Measurements from ENCODE around the gene M1AP.

The M1AP gene

GRCh38 chr2:74673826-74674528 is 25.8 kb upstream of the M1AP start:
- Mint-ChIP-seq H3K27ac (no peak overlapping the region), H3K27me3 (no peaks in the 10 kb centered on the region), H3K36me3 (ENCODE audit: low read depth) (peaks cover 37% of the 10 kb centered on the region), H3K4me1 (ENCODE audit: low read depth) (no peaks in the 10 kb centered on the region), H3K9me3 (no peaks in the 10 kb centered on the region), H3K4me3 (no peak overlapping the region)
- DNase-seq: no peak

DNA sequence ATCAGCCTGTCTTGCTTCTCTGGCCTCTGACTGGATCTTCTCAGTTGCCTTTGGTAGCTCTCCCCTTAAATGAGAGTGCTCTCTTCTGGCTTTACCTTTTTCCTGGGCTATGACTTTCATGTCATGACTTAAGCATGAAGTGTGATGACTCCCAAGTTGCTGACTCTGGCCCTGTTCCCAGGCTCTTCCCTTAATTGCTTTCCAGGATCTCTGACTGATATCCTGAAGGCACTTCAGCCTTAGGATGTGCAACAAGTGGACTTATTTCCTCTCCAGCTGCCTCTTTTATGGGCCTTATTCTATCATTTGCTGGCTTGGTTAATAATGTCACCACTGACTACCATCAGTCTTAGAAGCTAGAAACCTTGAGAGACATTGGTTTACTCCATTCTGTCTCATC is 23.3 kb upstream of the M1AP start:
- H3K36me3 Mint-ChIP-seq (ENCODE audit: low read depth): peaks cover 36% of the 10 kb centered on the region
- no peak for DNase-seq

GRCh38 chr2:74670263-74670662 is 22.1 kb upstream of the M1AP start:
- Mint-ChIP-seq H3K9me3 (no peaks in the 10 kb centered on the region), H3K27ac (no peak overlapping the region), H3K4me1 (ENCODE audit: low read depth) (no peaks in the 10 kb centered on the region), H3K27me3 (no peaks in the 10 kb centered on the region), H3K4me3 (no peak overlapping the region), H3K36me3 (ENCODE audit: low read depth) (peaks cover 24% of the 10 kb centered on the region)
- DNase-seq: no peak

More for the DNA sequence above, 23.3 kb upstream of the M1AP start:
- H3K9me3 Mint-ChIP-seq: no peaks in the 10 kb centered on the region
- H3K4me1 Mint-ChIP-seq (ENCODE audit: low read depth): no peaks in the 10 kb centered on the region
- no peak overlapping the region for H3K4me3 Mint-ChIP-seq
- H3K27me3 Mint-ChIP-seq: no peaks in the 10 kb centered on the region
- H3K27ac Mint-ChIP-seq: no peak overlapping the region

DNA sequence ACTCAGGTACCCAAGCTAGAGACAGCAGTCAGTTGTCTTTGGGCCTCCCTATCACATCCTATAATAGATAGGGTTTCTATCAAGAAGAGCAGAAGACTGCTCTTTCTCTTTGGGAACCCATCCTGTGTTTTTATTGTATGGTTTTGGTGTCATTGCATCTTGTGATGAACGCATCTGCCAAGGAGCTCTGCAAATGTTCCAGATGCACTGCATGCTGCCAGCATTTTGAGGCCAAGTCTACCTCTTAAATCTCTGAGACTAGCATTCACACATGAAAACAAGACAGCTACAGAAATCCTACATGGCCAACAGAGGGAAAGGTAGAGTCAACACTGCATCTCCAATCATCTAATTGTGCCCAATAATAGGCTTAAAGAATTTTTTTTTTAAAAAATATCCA is 20.0 kb upstream of the M1AP start:
- Mint-ChIP-seq H3K4me1 (ENCODE audit: low read depth) (no peaks in the 10 kb centered on the region), H3K4me3 (no peak overlapping the region), H3K27me3 (no peaks in the 10 kb centered on the region), H3K36me3 (ENCODE audit: low read depth) (peaks cover 10% of the 10 kb centered on the region), H3K9me3 (no peaks in the 10 kb centered on the region), H3K27ac (no peak overlapping the region)
- DNase-seq: no peak

- no peaks in the 10 kb centered on the region for H3K27me3 Mint-ChIP-seq
Observed at GRCh38 chr2:74659462-74659861, 11.3 kb upstream of the M1AP start.

GRCh38 chr2:74658516-74658915 is 10.4 kb upstream of the M1AP start:
- H3K27ac Mint-ChIP-seq: no peak overlapping the region
- no peak for DNase-seq
- H3K9me3 Mint-ChIP-seq: no peaks in the 10 kb centered on the region
- H3K36me3 Mint-ChIP-seq (ENCODE audit: low read depth): peaks cover 5% of the 10 kb centered on the region
- no peak overlapping the region for H3K4me3 Mint-ChIP-seq
- no peaks in the 10 kb centered on the region for H3K27me3 Mint-ChIP-seq
- peaks cover 17% of the 10 kb centered on the region for H3K4me1 Mint-ChIP-seq (ENCODE audit: low read depth)

More at GRCh38 chr2:74659462-74659861, 11.3 kb upstream of the M1AP start:
- Mint-ChIP-seq H3K27ac (no peak overlapping the region), H3K4me1 (ENCODE audit: low read depth) (peaks cover 13% of the 10 kb centered on the region), H3K4me3 (no peak overlapping the region), H3K9me3 (no peaks in the 10 kb centered on the region), H3K36me3 (ENCODE audit: low read depth) (peaks cover 5% of the 10 kb centered on the region)
- no peak for DNase-seq

- Mint-ChIP-seq H3K27ac (no peak overlapping the region), H3K36me3 (ENCODE audit: low read depth) (peaks cover 4% of the 10 kb centered on the region), H3K4me1 (ENCODE audit: low read depth) (peaks cover 20% of the 10 kb centered on the region), H3K4me3 (peak overlapping the region; percentile 76), H3K9me3 (no peaks in the 10 kb centered on the region), H3K27me3 (no peaks in the 10 kb centered on the region)
- no peak for DNase-seq
Observed at GRCh38 chr2:74655579-74655978, 7.4 kb upstream of the M1AP start.

GRCh38 chr2:74653985-74654882 is 6.1 kb upstream of the M1AP start, which contains the start of gene SEMA4F:
TSS of gene SEMA4F (plus strand) at chr2:74654247. CDS start at chr2:74654377, 130 bp downstream.
- Mint-ChIP-seq H3K4me1 (ENCODE audit: low read depth) (peaks cover 20% of the 10 kb centered on the region), H3K4me3 (peak within 1 kb of the TSS; percentile 76), H3K9me3 (no peaks in the 10 kb centered on the region), H3K27me3 (peaks cover 8% of the 10 kb centered on the region), H3K36me3 (ENCODE audit: low read depth) (no peaks in the 10 kb centered on the region), H3K27ac (peak within 1 kb of the TSS; percentile 47)
- DNase-seq: peak; percentile 95

GRCh38 chr2:74653589-74653984 is 5.5 kb upstream of the M1AP start:
- peak overlapping the region; percentile 47 for H3K27ac Mint-ChIP-seq
- H3K27me3 Mint-ChIP-seq: peaks cover 14% of the 10 kb centered on the region
- peaks cover 20% of the 10 kb centered on the region for H3K4me1 Mint-ChIP-seq (ENCODE audit: low read depth)
- H3K36me3 Mint-ChIP-seq (ENCODE audit: low read depth): no peaks in the 10 kb centered on the region
- no peak for DNase-seq
- H3K9me3 Mint-ChIP-seq: no peaks in the 10 kb centered on the region
- H3K4me3 Mint-ChIP-seq: peak overlapping the region; percentile 76

DNA sequence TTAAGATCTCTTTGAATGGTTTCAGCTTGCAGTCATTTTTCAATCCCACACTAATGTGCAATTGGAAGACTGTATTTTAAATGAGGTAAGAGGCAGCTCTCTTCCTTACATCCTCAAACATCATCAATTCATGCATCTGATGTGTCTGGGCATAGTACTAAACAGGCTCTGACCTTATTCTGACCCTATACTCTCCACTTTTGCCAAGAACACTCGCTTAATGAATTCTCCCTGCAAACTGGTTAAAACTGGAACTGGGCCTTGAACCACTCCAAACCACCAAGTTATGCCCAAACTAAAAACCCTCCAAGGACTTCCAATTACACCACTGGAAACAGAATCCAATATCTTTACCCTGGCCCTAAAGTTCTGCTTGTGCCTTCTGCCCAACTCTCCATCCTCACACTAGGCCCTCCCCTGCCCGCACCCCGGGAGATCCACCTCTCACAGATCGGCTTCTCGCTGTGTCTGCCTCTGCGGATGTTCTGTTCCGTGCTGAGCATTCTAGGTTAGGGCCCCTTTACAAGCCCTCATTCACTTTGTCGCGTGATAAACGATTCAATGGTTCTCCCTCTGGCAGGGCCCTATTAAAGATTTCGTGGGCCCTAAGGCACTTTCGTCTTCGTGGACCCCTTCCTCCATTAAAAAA is 1.2 kb downstream of the M1AP start:
- H3K36me3 Mint-ChIP-seq (ENCODE audit: low read depth): no peaks in the 10 kb centered on the region
- peaks cover 1% of the 10 kb centered on the region for H3K4me1 Mint-ChIP-seq (ENCODE audit: low read depth)
- no peak for DNase-seq
- no peaks in the 10 kb centered on the region for H3K9me3 Mint-ChIP-seq
- H3K4me3 Mint-ChIP-seq: no peak overlapping the region
- peaks cover 37% of the 10 kb centered on the region for H3K27me3 Mint-ChIP-seq
- no peak overlapping the region for H3K27ac Mint-ChIP-seq

DNA sequence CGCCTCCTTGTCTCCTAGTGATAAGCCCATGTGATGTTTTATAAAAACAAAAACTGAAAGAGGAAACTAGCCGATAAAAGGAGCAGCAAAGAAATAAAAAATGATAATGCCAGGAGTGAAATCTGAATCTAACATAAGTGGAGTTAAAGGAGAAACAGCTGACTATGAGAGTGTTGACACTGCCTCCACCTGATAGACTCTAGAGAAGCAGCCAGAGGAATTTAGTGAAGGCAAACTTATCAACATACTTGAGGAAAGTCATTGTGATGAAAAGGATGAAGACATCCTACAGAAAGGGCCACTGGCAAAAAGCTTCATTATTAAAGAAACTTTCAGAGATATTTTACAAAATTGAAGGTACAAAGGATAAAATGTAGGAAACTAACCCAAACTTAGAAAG is 1.9 kb downstream of the M1AP start:
- Mint-ChIP-seq H3K4me1 (ENCODE audit: low read depth) (peaks cover 1% of the 10 kb centered on the region), H3K27ac (no peak overlapping the region), H3K27me3 (peaks cover 40% of the 10 kb centered on the region), H3K4me3 (no peak overlapping the region), H3K36me3 (ENCODE audit: low read depth) (no peaks in the 10 kb centered on the region), H3K9me3 (no peaks in the 10 kb centered on the region)
- no peak for DNase-seq

- DNase-seq: no peak
- Mint-ChIP-seq H3K4me3 (no peak overlapping the region), H3K4me1 (ENCODE audit: low read depth) (peaks cover 1% of the 10 kb centered on the region), H3K27ac (no peak overlapping the region), H3K9me3 (no peaks in the 10 kb centered on the region), H3K27me3 (peaks cover 46% of the 10 kb centered on the region), H3K36me3 (ENCODE audit: low read depth) (no peaks in the 10 kb centered on the region)
Observed at GRCh38 chr2:74645344-74645743, 2.8 kb downstream of the M1AP start.

GRCh38 chr2:74639550-74639949 is 8.6 kb downstream of the M1AP start:
- H3K4me1 Mint-ChIP-seq (ENCODE audit: low read depth): no peaks in the 10 kb centered on the region
- no peaks in the 10 kb centered on the region for H3K36me3 Mint-ChIP-seq (ENCODE audit: low read depth)
- no peaks in the 10 kb centered on the region for H3K9me3 Mint-ChIP-seq
- no peak for DNase-seq
- H3K4me3 Mint-ChIP-seq: no peak overlapping the region
- H3K27me3 Mint-ChIP-seq: peaks cover 21% of the 10 kb centered on the region
- no peak overlapping the region for H3K27ac Mint-ChIP-seq

DNA sequence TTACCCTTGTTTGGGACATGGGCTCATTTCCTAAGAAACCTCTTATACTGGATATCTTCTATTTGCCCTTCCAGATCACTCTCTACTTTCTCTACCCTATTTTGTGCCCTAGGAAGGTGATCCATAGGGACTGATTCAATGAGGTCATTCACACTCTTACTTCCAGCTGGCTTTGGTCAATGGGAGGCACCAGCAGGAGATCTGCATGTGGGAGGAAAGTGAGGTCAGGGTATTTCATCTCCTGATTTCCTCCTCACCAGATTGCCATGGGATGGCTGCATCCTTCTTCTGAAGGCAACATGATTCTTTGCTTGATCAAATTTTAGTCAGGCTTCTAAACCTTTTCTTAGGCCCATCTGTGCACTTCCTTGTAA is 15.2 kb downstream of the M1AP start:
- no peak overlapping the region for H3K4me3 Mint-ChIP-seq
- no peaks in the 10 kb centered on the region for H3K36me3 Mint-ChIP-seq (ENCODE audit: low read depth)
- H3K27ac Mint-ChIP-seq: no peak overlapping the region
- no peaks in the 10 kb centered on the region for H3K27me3 Mint-ChIP-seq
- H3K9me3 Mint-ChIP-seq: no peaks in the 10 kb centered on the region
- no peak for DNase-seq
- H3K4me1 Mint-ChIP-seq (ENCODE audit: low read depth): no peaks in the 10 kb centered on the region

All from activated T-cell treated with anti-CD3 and anti-CD28 coated beads, Interleukin-2, amount 50 U/mL, for 24 hours (primary cell).